Measurements from ENCODE around the gene DLX1. TPM values are rescaled to one million over a fixed set of nuclear protein-coding genes. Genes with fewer than 3 reads are reported as not detected.
A peak's percentile ranks its signal among the peaks of the same experiment; 100 is the strongest.

DLX1 gene
- total RNA-seq, 3 donors from 2014 or later: not detected

GRCh38 chr2:172087780-172088244 is 2.5 kb downstream of the DLX1 start:
- H3K27me3 Mint-ChIP-seq (ENCODE audit: low read depth): peaks cover 90% of the 10 kb centered on the region
- H3K4me1 Mint-ChIP-seq (ENCODE audit: low read depth): peaks cover 47% of the 10 kb centered on the region
- no peak for ATAC-seq
- no peaks in the 10 kb centered on the region for H3K9me3 Mint-ChIP-seq
- H3K4me3 Mint-ChIP-seq: peak overlapping the region; percentile 42
- H3K36me3 Mint-ChIP-seq (ENCODE audit: insufficient read depth): no peaks in the 10 kb centered on the region
- no peak for DNase-seq

GRCh38 chr2:172088245-172089004 is 3.1 kb downstream of the DLX1 start:
- Mint-ChIP-seq H3K4me1 (ENCODE audit: low read depth) (peaks cover 50% of the 10 kb centered on the region), H3K27me3 (ENCODE audit: low read depth) (peaks cover 92% of the 10 kb centered on the region), H3K4me3 (no peak overlapping the region), H3K9me3 (no peaks in the 10 kb centered on the region), H3K36me3 (ENCODE audit: insufficient read depth) (no peaks in the 10 kb centered on the region)
- no peak for DNase-seq
- no peak for ATAC-seq

- Mint-ChIP-seq H3K4me3 (no peak overlapping the region), H3K9me3 (no peaks in the 10 kb centered on the region), H3K36me3 (ENCODE audit: insufficient read depth) (no peaks in the 10 kb centered on the region), H3K4me1 (ENCODE audit: low read depth) (peaks cover 47% of the 10 kb centered on the region), H3K27me3 (ENCODE audit: low read depth) (peaks cover 92% of the 10 kb centered on the region)
- ATAC-seq: no peak
- no peak for DNase-seq
These were observed 3.7 kb downstream of the DLX1 start for GRCh38 chr2:172089005-172089504.

GRCh38 chr2:172089633-172090032 is 4.3 kb downstream of the DLX1 start:
- no peak for ATAC-seq
- no peaks in the 10 kb centered on the region for H3K36me3 Mint-ChIP-seq (ENCODE audit: insufficient read depth)
- H3K27me3 Mint-ChIP-seq (ENCODE audit: low read depth): peaks cover 88% of the 10 kb centered on the region
- no peaks in the 10 kb centered on the region for H3K9me3 Mint-ChIP-seq
- no peak for DNase-seq
- no peak overlapping the region for H3K4me3 Mint-ChIP-seq
- peaks cover 41% of the 10 kb centered on the region for H3K4me1 Mint-ChIP-seq (ENCODE audit: low read depth)

GRCh38 chr2:172090044-172090961 is 5.0 kb downstream of the DLX1 start:
- H3K4me3 Mint-ChIP-seq: no peak overlapping the region
- no peak for DNase-seq

GRCh38 chr2:172091000-172091641 is 5.8 kb downstream of the DLX1 start:
- H3K9me3 Mint-ChIP-seq: no peaks in the 10 kb centered on the region
- H3K27me3 Mint-ChIP-seq (ENCODE audit: low read depth): peaks cover 86% of the 10 kb centered on the region
- peaks cover 39% of the 10 kb centered on the region for H3K4me1 Mint-ChIP-seq (ENCODE audit: low read depth)
- ATAC-seq (no peak), DNase-seq (no peak)
- H3K36me3 Mint-ChIP-seq (ENCODE audit: insufficient read depth): no peaks in the 10 kb centered on the region
- no peak overlapping the region for H3K4me3 Mint-ChIP-seq

More at GRCh38 chr2:172090044-172090961, 5.0 kb downstream of the DLX1 start:
- no peak for ATAC-seq
- Mint-ChIP-seq H3K27me3 (ENCODE audit: low read depth) (peaks cover 84% of the 10 kb centered on the region), H3K36me3 (ENCODE audit: insufficient read depth) (no peaks in the 10 kb centered on the region), H3K4me1 (ENCODE audit: low read depth) (peaks cover 37% of the 10 kb centered on the region), H3K9me3 (no peaks in the 10 kb centered on the region)

- ATAC-seq (no peak), DNase-seq (no peak)
- Mint-ChIP-seq H3K9me3 (no peaks in the 10 kb centered on the region), H3K36me3 (ENCODE audit: insufficient read depth) (no peaks in the 10 kb centered on the region), H3K27me3 (ENCODE audit: low read depth) (peaks cover 84% of the 10 kb centered on the region), H3K4me1 (ENCODE audit: low read depth) (peaks cover 36% of the 10 kb centered on the region), H3K4me3 (no peak overlapping the region)
These were observed 6.7 kb downstream of the DLX1 start for GRCh38 chr2:172091761-172092566.

GRCh38 chr2:172092716-172093415 is 7.6 kb downstream of the DLX1 start:
- Mint-ChIP-seq H3K27me3 (ENCODE audit: low read depth) (peaks cover 84% of the 10 kb centered on the region), H3K9me3 (no peaks in the 10 kb centered on the region), H3K4me1 (ENCODE audit: low read depth) (peaks cover 36% of the 10 kb centered on the region), H3K36me3 (ENCODE audit: insufficient read depth) (no peaks in the 10 kb centered on the region), H3K4me3 (no peak overlapping the region)
- ATAC-seq (no peak), DNase-seq (no peak)

GRCh38 chr2:172093416-172094293 is 8.3 kb downstream of the DLX1 start:
- H3K27me3 Mint-ChIP-seq (ENCODE audit: low read depth): peaks cover 82% of the 10 kb centered on the region
- ATAC-seq (no peak), DNase-seq (no peak)
- no peaks in the 10 kb centered on the region for H3K36me3 Mint-ChIP-seq (ENCODE audit: insufficient read depth)
- H3K4me1 Mint-ChIP-seq (ENCODE audit: low read depth): peaks cover 32% of the 10 kb centered on the region
- H3K9me3 Mint-ChIP-seq: no peaks in the 10 kb centered on the region
- no peak overlapping the region for H3K4me3 Mint-ChIP-seq

- Mint-ChIP-seq H3K27me3 (ENCODE audit: low read depth) (peaks cover 78% of the 10 kb centered on the region), H3K36me3 (ENCODE audit: insufficient read depth) (no peaks in the 10 kb centered on the region), H3K4me1 (ENCODE audit: low read depth) (peaks cover 35% of the 10 kb centered on the region), H3K9me3 (no peaks in the 10 kb centered on the region), H3K4me3 (peak overlapping the region; percentile 72)
- ATAC-seq (no peak), DNase-seq (no peak)
These were observed 9.2 kb downstream of the DLX1 start for GRCh38 chr2:172094294-172095145.

GRCh38 chr2:172095146-172095904 is 10.0 kb downstream of the DLX1 start:
- Mint-ChIP-seq H3K9me3 (no peaks in the 10 kb centered on the region), H3K27me3 (ENCODE audit: low read depth) (peaks cover 74% of the 10 kb centered on the region), H3K4me1 (ENCODE audit: low read depth) (peaks cover 35% of the 10 kb centered on the region), H3K36me3 (ENCODE audit: insufficient read depth) (no peaks in the 10 kb centered on the region), H3K4me3 (peak overlapping the region; percentile 72)
- ATAC-seq (peak; percentile 39 to 55), DNase-seq (peak; percentile 80)

Measured in activated T-cell treated with anti-CD3 and anti-CD28 coated beads, Interleukin-2, amount 50 U/mL, for 4 hours (primary cell).